CD14-positive monocyte (primary cell): Measurements from ENCODE around the gene LIFR. TPM values are rescaled to one million over a fixed set of nuclear protein-coding genes. Genes with fewer than 3 reads are reported as not detected.
A peak's percentile ranks its signal among the peaks of the same experiment; 100 is the strongest.

Experiments used
- DNase-seq, 3 donors: peaks; one replicate each; pipeline ENCODE4 v3.0.0-alpha.2; 2011 to 2022
- H2AFZ ChIP-seq: 2 replicates; pipeline ENCODE4 v1.6.0; 2012; ENCODE audit warnings: mild to moderate bottlenecking, low read depth, low read length, inconsistent platforms; ENCODE audit not compliant: insufficient read depth, poor library complexity, severe bottlenecking
- H3K27ac ChIP-seq, 2 donors: 1 replicate in 1 of 2; 2 replicates in 1 of 2; pipeline ENCODE4 v1.5.1; 2012 to 2013; ENCODE audit warnings: low read length in 2 of 2, control low read depth in 1 of 2, inconsistent platforms in 1 of 2, low read depth in 1 of 2, mild to moderate bottlenecking in 1 of 2
- H3K27me3 ChIP-seq, 2 donors: one replicate each; pipeline versions ENCODE4 v1.6.0 to v1.6.1; 2011 to 2013; ENCODE audit warnings: low read length in 2 of 2; ENCODE audit not compliant: control insufficient read depth in 2 of 2, insufficient read depth in 2 of 2
- H3K36me3 ChIP-seq, 2 donors: replicated peaks in 1 of 2; 1 replicate in 1 of 2; 2 replicates in 1 of 2; pipeline versions ENCODE4 v1.5.1 to v1.6.1; 2012 to 2013; ENCODE audit warnings: low read length in 2 of 2, control low read depth in 1 of 2, inconsistent platforms in 1 of 2, mild to moderate bottlenecking in 1 of 2; ENCODE audit not compliant: insufficient read depth in 2 of 2, control insufficient read depth in 1 of 2
- H3K4me1 ChIP-seq, 2 donors: 1 replicate in 1 of 2; 2 replicates in 1 of 2; pipeline versions ENCODE4 v1.5.1 to v1.6.1; 2012 to 2013; ENCODE audit warnings: low read length in 2 of 2, control low read depth in 1 of 2, inconsistent platforms in 1 of 2, mild to moderate bottlenecking in 1 of 2, moderate library complexity in 1 of 2; ENCODE audit not compliant: insufficient read depth in 2 of 2, control insufficient read depth in 1 of 2
- H3K4me2 ChIP-seq: replicated peaks from 2 replicates; pipeline ENCODE3; 2012; ENCODE audit warnings: low read length, moderate library complexity, mild to moderate bottlenecking; ENCODE audit not compliant: poor library complexity, severe bottlenecking; ENCODE audit errors: extremely low read depth
- H3K4me3 ChIP-seq, 3 experiments: fragments of 200-600 bp in 1 of 3; sonication (generic) in 1 of 3; replicated peaks in 1 of 3; 1 replicate in 2 of 3; 2 replicates in 1 of 3; pipeline ENCODE4 v1.5.1; 2011 to 2013; ENCODE audit warnings: low read length in 3 of 3, mild to moderate bottlenecking in 3 of 3, control low read depth in 2 of 3, low read depth in 2 of 3, inconsistent platforms in 1 of 3, moderate library complexity in 1 of 3
- H3K79me2 ChIP-seq: 2 replicates; pipeline ENCODE4 v1.6.0; 2012; ENCODE audit warnings: mild to moderate bottlenecking, control low read depth, inconsistent platforms, low read length, moderate library complexity; ENCODE audit not compliant: insufficient read depth
- H3K9ac ChIP-seq: 2 replicates; pipeline ENCODE4 v1.6.0; 2017; ENCODE audit warnings: low read length, mild to moderate bottlenecking; ENCODE audit not compliant: insufficient read depth, poor library complexity, severe bottlenecking
- H3K9me3 ChIP-seq, 2 donors: replicated peaks in 1 of 2; 1 replicate in 1 of 2; 2 replicates in 1 of 2; pipeline versions ENCODE4 v1.5.1 to v1.6.1; 2012 to 2013; ENCODE audit warnings: low read length in 2 of 2, control low read depth in 1 of 2; ENCODE audit not compliant: control insufficient read depth in 1 of 2, insufficient read depth in 1 of 2
- H4K20me1 ChIP-seq: 2 replicates; pipeline ENCODE4 v1.6.0; 2012; ENCODE audit warnings: mild to moderate bottlenecking, low read length, control low read depth, moderate library complexity; ENCODE audit not compliant: insufficient read depth
- H3K27ac Mint-ChIP-seq, 7 donors: one replicate each; pipeline ENCODE4 v1.8.0; 2020; ENCODE audit warnings: mild to moderate bottlenecking in 7 of 7, mixed read lengths in 7 of 7, moderate library complexity in 6 of 7, inconsistent platforms in 2 of 7
- H3K27me3 Mint-ChIP-seq, 3 donors: one replicate each; pipeline ENCODE4 v1.8.0; 2021 to 2022; ENCODE audit warnings: low read depth in 3 of 3, mild to moderate bottlenecking in 3 of 3, mixed read lengths in 3 of 3, moderate library complexity in 3 of 3, inconsistent platforms in 1 of 3
- H3K36me3 Mint-ChIP-seq, 2 donors: one replicate each; pipeline ENCODE4 v1.8.0; 2020; ENCODE audit warnings: mixed read lengths in 2 of 2, inconsistent platforms in 1 of 2, mild to moderate bottlenecking in 1 of 2
- H3K4me1 Mint-ChIP-seq: one replicate; pipeline ENCODE4 v1.8.0; 2020; ENCODE audit warnings: mild to moderate bottlenecking, mixed read lengths
- H3K4me3 Mint-ChIP-seq, 2 donors: one replicate each; pipeline ENCODE4 v1.8.0; 2020; ENCODE audit warnings: mild to moderate bottlenecking in 2 of 2, mixed read lengths in 2 of 2, moderate library complexity in 1 of 2
- H3K9me3 Mint-ChIP-seq, 7 donors: one replicate each; pipeline ENCODE4 v1.8.0; 2020 to 2022; ENCODE audit warnings: mixed read lengths in 7 of 7, mild to moderate bottlenecking in 6 of 7, moderate library complexity in 6 of 7, inconsistent platforms in 2 of 7
- CTCF ChIP-seq: fragments of 200-600 bp; IDR thresholded peaks from one replicate; pipeline ENCODE4 v1.8.0; 2022; ENCODE audit warnings: antibody characterized with exemption, mild to moderate bottlenecking
- WGBS: methylation state at CpG from one replicate; pipeline ENCODE4 v1.1.5; 2013; ENCODE audit warnings: missing lambda C conversion rate; ENCODE audit not compliant: insufficient coverage; 5-methylcytosine and 5-hydroxymethylcytosine counted together
- intact Hi-C, 2 donors: fragments of 100-400 bp; cut with micrococcal nuclease; formaldehyde crosslinking; loops; one replicate each; pipeline versions ENCODE4 v1.15.0 to v1.15.1; 2023
- polyA plus RNA-seq, 3 donors: library from polyadenylated mRNA; depleted of rRNA in 1 of 3; unstranded in 2 of 3; stranded (reverse) in 1 of 3; fragments of 300-500 nt in 2 of 3; fragments of >200 nt in 1 of 3; fragmentation: Illumina TruSeq in 2 of 3; gene quantifications; 1 replicate in 2 of 3; 2 replicates in 1 of 3; pipeline ENCODE4 v1.2.3, GENCODE V29; 2012 to 2021

Gene LIFR
- polyA plus RNA-seq, 3 donors, result not detected

GRCh38 chr5:38458174-38458573 lies 98.3 kb downstream of the LIFR start:
- peaks cover 6 to 50% (median 30%) of the 10 kb centered on the region in 7 donors for H3K9me3 Mint-ChIP-seq
- no peak overlapping the region for H3K4me2 ChIP-seq
- no peaks in the 10 kb centered on the region for H3K79me2 ChIP-seq
- H3K27ac Mint-ChIP-seq, result no peak overlapping the region
- H3K27ac ChIP-seq, result no peak overlapping the region
- DNase-seq, result no peak
- H3K4me1 Mint-ChIP-seq, result peaks cover 8% of the 10 kb centered on the region
- H2AFZ ChIP-seq, result no peak overlapping the region
- peaks cover 77 to 97% (median 93%) of the 10 kb centered on the region in 3 donors for H3K27me3 Mint-ChIP-seq
- no peaks in the 10 kb centered on the region for H3K36me3 Mint-ChIP-seq
- intact Hi-C loops, result no loop called here
- H3K27me3 ChIP-seq, result peaks cover 91 to 98% of the 10 kb centered on the region in 2 donors
- no peaks in the 10 kb centered on the region for H4K20me1 ChIP-seq
- H3K36me3 ChIP-seq, result no peaks in the 10 kb centered on the region
- no peak overlapping the region for H3K9ac ChIP-seq
- no peak for TF ChIP-seq CTCF
- 95% methylated on average over 4 of the region's 8 CpGs for WGBS
- H3K4me1 ChIP-seq, result peaks cover 0 to 6% of the 10 kb centered on the region in 2 donors
- H3K9me3 ChIP-seq, result peaks cover 31 to 73% of the 10 kb centered on the region in 2 donors
- peak overlapping the region in 1 of 2 donors; percentile 80 for H3K4me3 Mint-ChIP-seq
- no peak overlapping the region for H3K4me3 ChIP-seq

- no peaks in the 10 kb centered on the region for H3K36me3 Mint-ChIP-seq
- no peak for TF ChIP-seq CTCF
- H3K79me2 ChIP-seq, result no peaks in the 10 kb centered on the region
- peaks cover 87 to 97% (median 93%) of the 10 kb centered on the region in 3 donors for H3K27me3 Mint-ChIP-seq
- peaks cover 6 to 52% (median 34%) of the 10 kb centered on the region in 7 donors for H3K9me3 Mint-ChIP-seq
- no peak overlapping the region for H3K9ac ChIP-seq
- H3K36me3 ChIP-seq, result no peaks in the 10 kb centered on the region
- no peak overlapping the region for H3K4me2 ChIP-seq
- peak overlapping the region in 1 of 2 donors; percentile 23 for H3K4me3 Mint-ChIP-seq
- H2AFZ ChIP-seq, result no peak overlapping the region
- intact Hi-C loops, result no loop called here
- H3K4me1 Mint-ChIP-seq, result peaks cover 9% of the 10 kb centered on the region
- no peak overlapping the region for H3K27ac Mint-ChIP-seq
- H3K27ac ChIP-seq, result no peak overlapping the region
- H4K20me1 ChIP-seq, result no peaks in the 10 kb centered on the region
- no peak for DNase-seq
- no peak overlapping the region for H3K4me3 ChIP-seq
- whole genome bisulfite sequencing, result 80% methylated on average over 1 of the region's 4 CpGs
- peaks cover 34 to 76% of the 10 kb centered on the region in 2 donors for H3K9me3 ChIP-seq
- peaks cover 0 to 6% of the 10 kb centered on the region in 2 donors for H3K4me1 ChIP-seq
- H3K27me3 ChIP-seq, result peaks cover 91 to 100% of the 10 kb centered on the region in 2 donors
Measured at GRCh38 chr5:38456657-38457399, 99.6 kb downstream of the LIFR start.
